A549 treated with CpdA at 1 μM for 4 hours (cell line): ENCODE data around the gene FKBP1A. TPM values are rescaled to one million over a fixed set of nuclear protein-coding genes. Genes with fewer than 3 reads are reported as not detected.

Source experiments
- total RNA-seq: library from RNA; stranded (reverse); fragments of 200-300 nt; extraction: Qiagen RNA extraction; gene quantifications from 5 replicates; pipeline ENCODE4 v1.2.3, GENCODE V29; 2022; ENCODE audit warnings: low read depth

FKBP1A gene
- 495 to 535 TPM (median 512 TPM) in 5 replicates for total RNA-seq

GRCh38 chr20:1392693-1393506 is at the start of gene FKBP1A:
FKBP1A (minus strand) TSS chr20:1393054; CDS start chr20:1392998, 56 bp downstream.

GRCh38 chr20:1328680-1329330 is 64.0 kb downstream of the FKBP1A start, which contains the start of gene SDCBP2:
SDCBP2 (minus strand) TSS chr20:1329139; CDS start chr20:1320416, 8,723 bp downstream.

Other genes starting within 250 kb of the FKBP1A start
- gene TMEM74B, start 208.1 kb downstream of the FKBP1A start, total RNA-seq, result 2.6 to 4.4 TPM (median 4.1 TPM) in 5 replicates
- 0.03 TPM in 1 of 5 replicates, not detected in the others for gene C20orf202, start 189.6 kb downstream of the FKBP1A start, total RNA-seq
- gene RAD21L1, start 167.0 kb downstream of the FKBP1A start, total RNA-seq, result not detected in 5 replicates
- gene SNPH, start 126.8 kb downstream of the FKBP1A start, total RNA-seq, result 4.0 to 5.6 TPM (median 4.5 TPM) in 5 replicates
- gene SDCBP2, start 63.9 kb downstream of the FKBP1A start, total RNA-seq, result 0.71 to 1.1 TPM (median 0.99 TPM) in 5 replicates
- 113 to 129 TPM (median 120 TPM) in 5 replicates for gene NSFL1C, start 73.8 kb upstream of the FKBP1A start, total RNA-seq
- not detected in 5 replicates for gene SIRPB2, start 98.4 kb upstream of the FKBP1A start, total RNA-seq
- not detected in 5 replicates for gene SIRPD, start 164.7 kb upstream of the FKBP1A start, total RNA-seq
- gene SIRPB1, start 227.0 kb upstream of the FKBP1A start, total RNA-seq, result 0.57 to 0.80 TPM (median 0.65 TPM) in 5 replicates